Measurements from ENCODE around the gene MISP3.

Gene MISP3

DNA sequence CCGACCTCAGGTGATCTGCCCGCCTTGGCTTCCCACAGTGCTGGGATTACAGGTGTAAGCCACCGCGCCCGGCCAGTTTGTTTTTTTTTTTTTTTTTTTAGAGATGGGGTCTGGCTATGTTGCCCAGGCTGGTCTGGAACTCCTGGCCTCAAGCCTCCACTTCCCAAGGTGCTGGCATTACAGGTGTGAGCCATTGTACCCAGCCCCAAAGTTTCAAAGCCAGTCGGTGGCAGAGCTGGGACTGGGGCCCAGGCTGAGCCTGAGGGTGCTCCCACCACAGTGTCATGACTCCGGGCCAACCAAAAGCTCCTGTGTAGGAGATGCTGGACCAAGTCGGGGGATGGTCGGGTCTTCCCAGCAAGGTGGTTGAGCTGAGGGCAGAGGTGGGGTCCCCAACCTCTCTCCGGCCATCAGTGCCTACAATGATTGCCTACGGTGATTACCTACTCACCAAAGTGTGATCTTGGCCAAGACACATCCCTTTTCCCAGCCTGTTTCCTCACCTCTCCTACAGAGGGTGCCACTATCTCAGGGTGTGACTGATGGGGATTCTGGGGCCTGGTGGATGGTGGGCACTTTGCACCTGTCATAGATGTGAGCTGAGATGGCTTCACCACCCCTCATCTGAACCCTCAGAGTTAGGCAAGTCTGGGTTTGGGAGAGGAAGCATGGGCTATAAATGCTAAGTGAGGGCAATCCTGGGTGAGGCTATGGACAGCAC, 23.8 kb downstream of the MISP3 start:
- H3K4me3 ChIP-seq (ENCODE audit: low read depth, low read length): no peak overlapping the region
- DNase-seq (ENCODE audit: low read depth): no peak
- TF ChIP-seq, protein P1, sequence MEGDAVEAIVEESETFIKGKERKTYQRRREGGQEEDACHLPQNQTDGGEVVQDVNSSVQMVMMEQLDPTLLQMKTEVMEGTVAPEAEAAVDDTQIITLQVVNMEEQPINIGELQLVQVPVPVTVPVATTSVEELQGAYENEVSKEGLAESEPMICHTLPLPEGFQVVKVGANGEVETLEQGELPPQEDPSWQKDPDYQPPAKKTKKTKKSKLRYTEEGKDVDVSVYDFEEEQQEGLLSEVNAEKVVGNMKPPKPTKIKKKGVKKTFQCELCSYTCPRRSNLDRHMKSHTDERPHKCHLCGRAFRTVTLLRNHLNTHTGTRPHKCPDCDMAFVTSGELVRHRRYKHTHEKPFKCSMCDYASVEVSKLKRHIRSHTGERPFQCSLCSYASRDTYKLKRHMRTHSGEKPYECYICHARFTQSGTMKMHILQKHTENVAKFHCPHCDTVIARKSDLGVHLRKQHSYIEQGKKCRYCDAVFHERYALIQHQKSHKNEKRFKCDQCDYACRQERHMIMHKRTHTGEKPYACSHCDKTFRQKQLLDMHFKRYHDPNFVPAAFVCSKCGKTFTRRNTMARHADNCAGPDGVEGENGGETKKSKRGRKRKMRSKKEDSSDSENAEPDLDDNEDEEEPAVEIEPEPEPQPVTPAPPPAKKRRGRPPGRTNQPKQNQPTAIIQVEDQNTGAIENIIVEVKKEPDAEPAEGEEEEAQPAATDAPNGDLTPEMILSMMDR (IDR thresholded peaks at IDR 0.05; ENCODE audit: insufficient read depth, low read depth, low read length, missing control alignments): no peak

DNA sequence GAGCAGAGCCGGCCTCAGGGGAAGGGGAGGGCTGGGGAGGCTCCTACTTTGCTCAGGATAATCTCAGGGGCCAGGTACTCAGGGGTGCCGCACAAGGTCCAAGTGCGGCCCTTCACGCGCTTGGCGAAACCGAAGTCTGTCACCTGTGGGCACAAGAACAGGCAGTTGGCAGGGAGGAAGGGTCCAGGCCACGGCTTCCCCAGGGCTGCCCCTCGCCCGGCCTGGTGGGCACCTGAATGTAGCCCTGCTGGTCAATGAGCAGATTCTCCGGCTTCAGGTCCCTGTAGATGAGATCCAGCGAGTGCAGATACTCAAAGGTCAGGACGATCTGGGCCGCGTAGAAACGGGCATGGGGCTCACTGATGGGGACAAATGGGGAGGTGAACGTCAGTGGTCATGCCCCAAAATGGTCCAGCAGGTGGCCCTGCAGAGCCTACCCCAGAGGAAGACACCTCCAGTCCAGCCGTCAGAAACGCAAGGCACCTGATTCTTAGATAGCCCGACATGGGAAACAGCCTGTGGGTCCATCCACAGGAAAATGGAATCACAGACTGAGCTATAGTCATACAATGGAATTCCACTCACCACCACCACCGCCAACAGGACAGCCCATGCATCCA, 25.1 kb downstream of the MISP3 start:
- no peak overlapping the region for H3K4me3 ChIP-seq (ENCODE audit: low read depth, low read length)
- TF ChIP-seq, protein P1 (IDR thresholded peaks at IDR 0.05; ENCODE audit: insufficient read depth, low read depth, low read length, missing control alignments): no peak
- DNase-seq (ENCODE audit: low read depth): no peak

DNA sequence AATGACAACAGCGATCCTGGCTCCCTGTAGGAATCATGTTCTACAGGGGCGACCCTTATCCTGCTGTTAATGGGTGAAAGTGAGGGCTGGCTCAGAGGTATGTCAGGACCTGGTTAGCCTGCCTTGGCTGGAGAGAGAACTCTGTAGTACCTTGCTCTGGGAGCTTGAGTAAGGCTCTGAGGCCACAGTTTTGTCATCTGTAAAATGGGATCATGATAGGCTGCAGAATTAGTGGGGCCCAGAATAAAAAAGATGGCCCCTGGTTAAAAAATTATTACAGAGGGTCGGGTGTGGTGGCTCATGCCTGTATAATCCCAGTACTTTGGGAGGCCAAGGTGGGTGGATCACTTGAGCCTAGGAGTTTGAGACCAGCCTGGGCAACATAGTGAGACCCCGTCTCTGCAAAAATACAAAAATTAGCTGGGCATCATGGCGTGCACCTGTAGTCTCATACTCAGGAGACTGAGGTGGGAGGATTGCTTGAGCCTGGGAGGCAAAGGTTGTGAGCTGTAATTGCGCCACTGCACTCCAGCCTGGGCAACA, 28.5 kb downstream of the MISP3 start:
- TF ChIP-seq, protein P1 (IDR thresholded peaks at IDR 0.05; ENCODE audit: insufficient read depth, low read depth, low read length, missing control alignments): no peak
- H3K4me3 ChIP-seq (ENCODE audit: low read depth, low read length): no peak overlapping the region
- no peak for DNase-seq (ENCODE audit: low read depth)

DNA sequence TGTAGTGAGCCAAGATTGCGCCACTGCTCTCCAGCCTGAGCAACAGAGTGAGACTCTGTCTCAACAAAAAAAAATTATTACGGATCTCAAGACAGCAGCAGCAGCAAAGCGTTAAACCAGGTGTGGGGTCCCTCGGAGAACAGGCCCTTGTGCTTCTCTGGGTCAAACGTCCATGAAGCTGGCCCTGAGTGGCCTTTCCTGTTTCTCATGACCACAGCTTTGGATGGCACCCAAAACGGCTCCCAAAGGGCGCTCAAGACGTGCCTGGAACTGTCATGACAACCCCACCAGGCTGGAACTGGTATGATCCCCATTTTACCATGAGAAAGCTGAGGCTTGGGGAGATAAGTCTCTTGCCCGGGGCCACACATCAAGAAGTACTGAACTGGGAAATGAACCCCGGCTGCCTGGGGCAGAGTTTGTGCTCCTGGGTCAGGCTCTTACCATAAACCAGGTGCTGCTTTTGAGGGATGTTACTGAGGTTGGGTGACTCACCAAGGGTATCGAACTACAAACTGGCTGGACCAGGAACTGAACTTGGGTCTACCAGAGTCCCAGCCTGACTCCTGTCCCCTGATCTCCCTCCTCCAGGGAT, 29.6 kb downstream of the MISP3 start:
- no peak overlapping the region for H3K4me3 ChIP-seq (ENCODE audit: low read depth, low read length)
- TF ChIP-seq, protein P1 (IDR thresholded peaks at IDR 0.05; ENCODE audit: insufficient read depth, low read depth, low read length, missing control alignments): no peak
- DNase-seq (ENCODE audit: low read depth): no peak

DNA sequence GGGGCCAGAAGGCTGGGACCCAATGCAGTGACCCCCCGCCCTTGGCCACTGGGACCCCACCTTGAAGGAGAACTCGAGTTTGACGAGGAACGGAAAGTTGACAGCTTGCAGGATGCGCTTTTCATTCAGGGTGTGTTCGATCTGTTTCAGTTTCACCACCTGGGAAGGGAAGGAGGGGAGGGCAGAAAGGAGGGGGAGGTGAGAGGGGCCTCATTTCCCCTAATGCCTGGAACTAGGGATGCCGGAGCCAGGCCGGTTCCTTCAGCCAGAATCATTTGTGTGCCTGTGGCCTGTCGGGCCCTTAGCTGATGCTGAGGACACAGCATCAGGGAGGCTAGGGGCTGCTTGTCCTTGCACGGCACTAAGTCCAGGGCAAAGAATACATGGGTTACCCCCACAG, 30.2 kb downstream of the MISP3 start:
- TF ChIP-seq, protein P1 (IDR thresholded peaks at IDR 0.05; ENCODE audit: insufficient read depth, low read depth, low read length, missing control alignments): no peak
- DNase-seq (ENCODE audit: low read depth): no peak
- H3K4me3 ChIP-seq (ENCODE audit: low read depth, low read length): no peak overlapping the region

DNA sequence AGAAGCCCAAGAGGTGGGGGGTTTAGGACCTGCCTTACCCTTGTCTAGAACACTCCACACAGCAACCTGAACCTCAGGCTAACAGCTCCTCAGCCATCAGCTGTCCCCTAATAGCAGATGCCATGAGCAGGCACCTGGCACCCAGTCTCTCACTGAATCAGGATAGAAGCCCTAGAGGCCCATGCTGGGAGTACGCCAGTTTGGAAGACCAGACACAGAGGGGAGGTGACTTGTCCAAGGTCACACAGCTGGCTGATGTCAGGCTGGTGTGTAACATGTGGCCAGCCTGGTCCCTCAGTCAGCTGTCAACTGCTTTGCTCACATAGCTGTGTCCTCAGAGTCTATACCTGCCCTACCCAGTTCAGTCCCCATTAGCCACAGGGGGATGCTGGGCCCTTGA, 30.7 kb downstream of the MISP3 start:
- H3K4me3 ChIP-seq (ENCODE audit: low read depth, low read length): no peak overlapping the region
- TF ChIP-seq, protein P1 (IDR thresholded peaks at IDR 0.05; ENCODE audit: insufficient read depth, low read depth, low read length, missing control alignments): no peak
- DNase-seq (ENCODE audit: low read depth): no peak
